Choroid plexus epithelial cell (primary cell): ENCODE measurements around the gene CCNF.

ENCODE experiments used
- DNase-seq: peaks from one replicate; pipeline ENCODE4 v3.0.0-alpha.2; 2010; ENCODE audit warnings: low read depth
- H3K4me3 ChIP-seq: 2 replicates; pipeline ENCODE4 v1.5.1; 2011; ENCODE audit warnings: low read depth, mild to moderate bottlenecking, control low read depth, low read length, moderate library complexity
- CTCF ChIP-seq: conservative IDR thresholded peaks from 2 replicates; pipeline ENCODE4 v1.5.1; 2011; ENCODE audit warnings: low read depth, mild to moderate bottlenecking, control low read depth, inconsistent platforms, low read length, moderate library complexity

The CCNF gene

DNA sequence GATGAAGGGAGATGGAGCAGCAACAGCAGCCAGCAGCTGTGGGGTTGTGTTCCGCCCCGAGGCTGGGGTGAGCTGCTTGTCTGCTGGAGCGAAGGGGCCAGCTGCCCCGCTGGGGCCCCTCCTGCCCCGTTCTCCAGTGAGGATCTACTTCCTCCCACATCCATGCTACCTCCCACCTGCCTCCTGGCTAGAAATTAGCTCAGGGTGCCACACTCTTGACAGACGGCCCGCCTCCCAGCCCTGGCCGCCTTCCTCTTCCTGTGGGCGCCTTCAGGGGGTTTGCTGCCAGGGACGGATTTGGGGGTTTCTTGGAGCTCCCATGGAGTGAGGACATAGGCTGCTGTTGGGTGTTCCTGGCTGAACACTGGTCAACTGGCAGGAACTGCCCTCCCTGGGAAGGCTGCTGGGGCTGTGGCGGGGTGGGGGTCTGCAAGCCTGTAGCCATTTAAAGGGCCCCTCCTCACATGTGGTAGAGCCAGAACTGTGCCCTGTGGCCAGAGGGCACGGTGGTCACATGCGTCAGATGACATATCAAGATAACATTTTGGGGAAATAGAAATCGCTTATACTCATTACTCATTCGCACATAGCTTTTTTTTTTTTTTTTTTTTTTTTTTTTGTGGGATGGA is 58.8 kb downstream of the CCNF start:
- H3K4me3 ChIP-seq: no peak overlapping the region
- no peak for TF ChIP-seq CTCF
- DNase-seq: no peak

- no peak for TF ChIP-seq CTCF
- no peak overlapping the region for H3K4me3 ChIP-seq
- no peak for DNase-seq
Measured at GRCh38 chr16:2489581-2489980, 60.3 kb downstream of the CCNF start.

- no peak for DNase-seq
- TF ChIP-seq CTCF: no peak
Measured at GRCh38 chr16:2490190-2491105, 61.2 kb downstream of the CCNF start.

DNA sequence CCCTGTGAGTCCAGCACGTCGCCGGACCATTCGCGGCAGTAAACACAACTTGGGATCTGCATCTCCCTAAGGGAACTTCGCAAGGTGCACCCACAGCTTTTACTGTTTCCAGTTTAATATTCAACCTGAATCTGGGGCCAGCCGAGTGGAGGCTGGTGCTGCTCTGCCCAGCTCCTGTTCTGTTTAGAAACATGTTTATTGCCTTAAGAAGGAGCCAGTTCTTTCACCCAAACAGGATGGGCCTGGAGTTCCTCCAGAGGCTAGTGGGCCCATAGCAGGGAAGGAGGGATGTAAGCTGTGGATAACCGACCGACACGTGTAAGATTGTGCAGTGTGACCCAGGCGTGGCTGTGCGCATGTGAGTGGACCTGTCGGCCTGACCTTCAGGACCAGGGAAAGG is 63.0 kb downstream of the CCNF start:
- no peak for DNase-seq
- H3K4me3 ChIP-seq: no peak overlapping the region
- TF ChIP-seq CTCF: no peak

More at GRCh38 chr16:2490190-2491105, 61.2 kb downstream of the CCNF start:
- no peak overlapping the region for H3K4me3 ChIP-seq

DNA sequence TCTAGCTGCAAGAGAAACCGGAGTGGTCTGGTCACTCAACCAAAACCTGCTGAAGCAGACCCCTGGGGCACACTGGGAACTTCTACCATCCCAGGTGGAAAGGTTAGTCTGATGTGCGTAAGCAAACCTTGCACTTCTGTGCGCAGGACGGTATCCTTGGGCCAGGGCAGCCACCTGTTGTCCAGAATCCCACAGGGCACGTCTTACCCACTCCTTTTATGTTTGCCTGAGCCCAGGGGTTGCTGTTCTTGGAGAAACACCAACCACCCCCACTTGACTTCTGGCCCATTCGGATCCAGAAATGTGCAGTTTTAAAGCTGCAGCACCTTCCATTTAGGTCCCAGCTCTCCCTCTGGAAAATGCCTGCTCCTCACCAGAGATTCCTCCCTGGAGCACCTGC is 64.4 kb downstream of the CCNF start:
- DNase-seq: no peak
- no peak for TF ChIP-seq CTCF
- no peak overlapping the region for H3K4me3 ChIP-seq

DNA sequence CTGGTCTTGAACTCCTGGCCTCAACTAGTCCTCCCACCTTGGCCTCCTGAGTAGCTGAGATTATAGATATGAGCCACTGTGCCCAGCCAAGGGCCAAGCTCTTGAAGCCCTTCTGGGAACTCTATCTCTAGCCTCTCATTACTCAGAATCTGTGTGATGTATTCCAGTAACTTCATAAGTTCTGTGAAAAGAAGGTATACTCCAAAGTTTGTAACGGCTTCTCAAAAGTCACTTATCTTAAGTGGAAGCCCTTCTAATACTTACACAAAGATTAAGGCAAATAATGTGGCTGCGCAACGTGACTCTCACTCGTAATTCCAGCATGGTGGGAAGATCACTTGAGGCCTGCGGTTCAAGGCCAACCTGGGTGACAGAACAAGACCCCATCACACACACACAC is 65.4 kb downstream of the CCNF start:
- H3K4me3 ChIP-seq: no peak overlapping the region
- no peak for DNase-seq
- TF ChIP-seq CTCF: no peak

DNA sequence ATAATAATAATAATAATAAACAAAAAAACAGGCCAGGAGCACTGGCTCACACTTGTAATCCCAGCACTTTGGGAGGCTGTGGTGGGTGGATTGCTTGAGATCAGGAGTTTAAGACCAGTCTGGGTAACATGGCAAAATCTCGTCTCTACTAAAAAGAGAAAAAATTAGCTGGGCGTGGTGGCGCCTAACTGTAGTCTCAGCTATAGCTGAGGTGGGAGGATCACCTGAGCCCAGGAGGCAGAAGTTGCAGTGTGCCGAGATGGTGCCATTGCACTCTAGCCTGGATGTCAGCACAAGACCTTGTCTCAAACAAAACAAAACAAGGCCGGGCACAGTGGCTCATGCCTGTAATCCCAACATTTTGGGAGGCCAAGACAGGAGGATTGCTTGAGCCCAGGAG is 65.8 kb downstream of the CCNF start:
- DNase-seq: no peak
- H3K4me3 ChIP-seq: no peak overlapping the region
- TF ChIP-seq CTCF: no peak
